ENCODE data around the gene PCSK7. TPM values are rescaled to one million over a fixed set of nuclear protein-coding genes. Genes with fewer than 3 reads are reported as not detected.
"Not testable (repeated sequence)": the region's sequence is repeated elsewhere in the genome, so short reads cannot be mapped to it uniquely, and the experiment has no call there.

The PCSK7 gene
- total RNA-seq, 1 donor from 2014 or later = 54.6 TPM

DNA sequence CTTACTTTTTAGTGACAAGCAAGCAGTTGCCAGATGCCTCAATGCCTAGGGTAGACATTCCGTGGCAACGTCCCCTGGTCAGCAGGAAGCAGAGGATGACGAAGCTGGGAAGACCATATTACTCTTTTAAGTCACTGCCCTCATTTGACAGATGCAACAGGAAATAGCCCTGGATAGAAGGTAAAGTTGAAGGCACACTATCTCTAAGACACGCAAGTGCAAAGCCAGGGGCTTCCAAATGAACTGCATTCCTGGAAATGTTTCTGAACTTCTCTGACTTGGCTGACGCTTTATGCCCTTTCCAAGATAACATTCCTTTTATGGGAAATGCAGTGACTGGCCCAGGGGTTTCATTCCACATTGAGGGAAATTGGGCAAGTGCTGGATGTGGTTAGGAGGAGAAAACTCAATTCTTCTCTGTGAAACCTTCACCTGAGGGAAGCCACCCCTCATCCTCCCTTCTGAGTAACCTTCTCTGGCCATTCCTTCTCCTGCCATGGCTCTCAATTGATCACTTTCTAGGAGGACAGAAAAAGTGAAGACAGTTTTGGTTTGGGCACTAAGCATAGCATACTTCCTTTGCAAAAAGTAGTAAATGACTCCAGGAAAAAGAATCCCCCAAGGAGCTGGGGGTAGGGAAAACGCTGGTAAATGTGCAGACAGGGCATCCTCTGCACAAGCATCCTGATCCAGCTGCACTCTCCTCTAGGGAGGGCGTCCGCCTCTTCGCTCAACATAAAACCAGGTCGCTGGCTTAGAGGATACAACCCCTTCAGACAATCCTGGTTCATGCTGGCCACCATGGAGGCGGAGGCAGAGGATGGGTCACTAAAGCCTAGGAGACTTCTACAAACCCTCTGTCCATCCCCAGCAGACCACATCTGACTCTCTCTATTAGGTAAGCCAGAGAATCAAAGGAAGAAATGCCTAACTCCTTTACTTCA is 14.5 kb downstream of the PCSK7 start:
- no peak overlapping the region for H3K4me3 Mint-ChIP-seq
- TF ChIP-seq, protein P1, sequence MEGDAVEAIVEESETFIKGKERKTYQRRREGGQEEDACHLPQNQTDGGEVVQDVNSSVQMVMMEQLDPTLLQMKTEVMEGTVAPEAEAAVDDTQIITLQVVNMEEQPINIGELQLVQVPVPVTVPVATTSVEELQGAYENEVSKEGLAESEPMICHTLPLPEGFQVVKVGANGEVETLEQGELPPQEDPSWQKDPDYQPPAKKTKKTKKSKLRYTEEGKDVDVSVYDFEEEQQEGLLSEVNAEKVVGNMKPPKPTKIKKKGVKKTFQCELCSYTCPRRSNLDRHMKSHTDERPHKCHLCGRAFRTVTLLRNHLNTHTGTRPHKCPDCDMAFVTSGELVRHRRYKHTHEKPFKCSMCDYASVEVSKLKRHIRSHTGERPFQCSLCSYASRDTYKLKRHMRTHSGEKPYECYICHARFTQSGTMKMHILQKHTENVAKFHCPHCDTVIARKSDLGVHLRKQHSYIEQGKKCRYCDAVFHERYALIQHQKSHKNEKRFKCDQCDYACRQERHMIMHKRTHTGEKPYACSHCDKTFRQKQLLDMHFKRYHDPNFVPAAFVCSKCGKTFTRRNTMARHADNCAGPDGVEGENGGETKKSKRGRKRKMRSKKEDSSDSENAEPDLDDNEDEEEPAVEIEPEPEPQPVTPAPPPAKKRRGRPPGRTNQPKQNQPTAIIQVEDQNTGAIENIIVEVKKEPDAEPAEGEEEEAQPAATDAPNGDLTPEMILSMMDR (conservative IDR thresholded peaks at IDR 0.05) = no peak
- peaks cover 11% of the 10 kb centered on the region for H3K4me1 Mint-ChIP-seq (ENCODE audit: unreplicated experiment)
- H3K36me3 Mint-ChIP-seq = peaks cover 20% of the 10 kb centered on the region
- no peak overlapping the region for H3K27ac Mint-ChIP-seq
- no peaks in the 10 kb centered on the region for H3K9me3 Mint-ChIP-seq
- DNase-seq (ENCODE audit: extremely low spot score, unreplicated experiment) = no peak
- H3K27me3 Mint-ChIP-seq = no peaks in the 10 kb centered on the region

DNA sequence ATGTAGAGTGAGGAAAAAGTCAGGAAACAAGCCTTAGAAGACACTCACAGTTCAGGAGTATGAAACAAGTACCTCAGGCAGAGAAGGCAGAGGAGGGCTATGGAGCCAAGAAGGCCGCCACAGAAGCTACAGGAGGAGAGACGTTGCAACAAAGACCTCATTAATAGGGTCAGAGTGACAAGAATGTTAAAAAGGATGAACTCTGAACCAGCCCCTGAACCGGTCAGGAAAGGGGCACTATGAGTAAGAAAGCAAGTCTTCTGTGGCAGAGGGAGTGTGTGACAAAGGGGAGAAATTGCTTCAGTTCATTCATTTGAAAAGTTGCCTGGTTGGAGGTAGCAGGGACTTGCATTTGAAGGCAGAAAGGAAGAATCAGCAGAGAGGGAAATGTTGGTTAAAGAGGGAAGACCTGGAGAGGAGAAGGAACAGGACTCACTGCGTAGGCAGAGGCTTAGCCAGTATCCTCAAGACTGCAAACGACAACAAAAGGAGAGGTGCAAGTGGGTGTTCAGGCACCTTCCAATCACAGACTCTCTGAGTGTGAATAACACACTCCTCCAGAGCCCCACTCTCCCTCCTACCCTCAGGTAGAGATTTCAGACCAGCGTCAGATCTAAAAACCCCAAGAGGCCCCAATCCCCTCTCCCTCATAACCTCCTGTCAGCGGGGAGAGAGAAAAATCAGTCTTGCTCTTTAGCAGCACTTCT is 17.3 kb downstream of the PCSK7 start:
- Mint-ChIP-seq H3K9me3 (no peaks in the 10 kb centered on the region), H3K36me3 (peaks cover 19% of the 10 kb centered on the region), H3K27ac (no peak overlapping the region), H3K4me1 (ENCODE audit: unreplicated experiment) (no peaks in the 10 kb centered on the region), H3K4me3 (no peak overlapping the region), H3K27me3 (no peaks in the 10 kb centered on the region)
- no peak for DNase-seq (ENCODE audit: extremely low spot score, unreplicated experiment)
- TF ChIP-seq, protein P1 (conservative IDR thresholded peaks at IDR 0.05) = no peak

DNA sequence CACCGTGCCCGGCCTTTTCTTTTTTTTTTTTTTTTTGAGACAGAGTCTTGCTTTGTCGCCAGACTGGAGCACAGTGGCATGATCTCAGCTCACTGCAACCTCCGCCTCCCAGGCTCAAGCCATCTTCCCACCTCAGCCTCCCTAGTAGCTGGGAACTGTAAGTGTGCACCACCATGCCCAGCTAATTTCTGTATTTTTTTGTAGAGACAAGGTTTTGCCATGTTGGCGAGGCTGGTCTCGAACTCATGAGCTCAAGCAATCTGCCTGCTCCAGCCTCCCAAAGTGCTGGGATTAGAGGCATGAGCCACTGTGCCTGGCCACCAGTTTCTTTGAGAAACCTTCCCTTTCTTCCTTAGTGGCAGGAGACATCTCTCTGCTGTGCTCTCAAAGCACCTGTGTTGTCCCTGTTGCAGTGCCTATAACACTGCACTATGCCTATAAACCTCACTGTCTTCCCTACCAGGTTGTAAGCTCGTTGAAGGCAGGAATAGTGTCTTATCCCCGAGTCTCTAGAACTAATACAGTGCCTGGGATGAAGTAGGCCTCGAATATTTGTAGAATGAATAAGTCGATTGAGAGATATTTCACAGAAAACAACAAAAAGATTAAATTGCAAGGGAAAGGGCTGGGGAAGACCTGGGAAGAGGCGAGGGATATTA is 19.0 kb downstream of the PCSK7 start:
- TF ChIP-seq, protein P1 (conservative IDR thresholded peaks at IDR 0.05) = no peak
- no peaks in the 10 kb centered on the region for H3K4me1 Mint-ChIP-seq (ENCODE audit: unreplicated experiment)
- no peaks in the 10 kb centered on the region for H3K27me3 Mint-ChIP-seq
- H3K36me3 Mint-ChIP-seq = peaks cover 19% of the 10 kb centered on the region
- no peaks in the 10 kb centered on the region for H3K9me3 Mint-ChIP-seq
- H3K4me3 Mint-ChIP-seq = no peak overlapping the region
- DNase-seq (ENCODE audit: extremely low spot score, unreplicated experiment) = no peak
- H3K27ac Mint-ChIP-seq = no peak overlapping the region

DNA sequence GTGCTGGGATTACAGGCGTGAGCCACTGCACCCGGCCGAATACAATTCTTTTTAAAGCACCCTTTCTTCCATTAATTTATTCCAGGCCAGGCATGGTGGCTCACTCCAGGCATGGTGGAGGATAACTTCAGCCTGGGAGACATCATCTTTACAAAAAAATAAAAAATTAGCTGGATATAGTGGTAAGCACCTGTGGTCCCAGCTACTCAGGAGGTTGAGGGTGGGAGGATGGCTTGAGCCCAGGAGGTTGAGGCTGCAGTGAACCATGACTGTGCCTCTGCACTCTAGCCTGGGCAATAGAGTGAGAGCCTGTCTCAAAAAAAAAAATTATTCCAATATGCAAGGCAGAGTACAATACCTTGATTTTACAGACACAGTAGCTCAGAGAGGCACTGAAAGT is 21.3 kb downstream of the PCSK7 start:
- DNase-seq (ENCODE audit: extremely low spot score, unreplicated experiment) = no peak
- Mint-ChIP-seq H3K9me3 (no peaks in the 10 kb centered on the region), H3K4me3 (no peak overlapping the region), H3K4me1 (ENCODE audit: unreplicated experiment) (no peaks in the 10 kb centered on the region), H3K27ac (no peak overlapping the region), H3K27me3 (no peaks in the 10 kb centered on the region), H3K36me3 (peaks cover 19% of the 10 kb centered on the region)
- TF ChIP-seq, protein P1 (conservative IDR thresholded peaks at IDR 0.05) = no peak

DNA sequence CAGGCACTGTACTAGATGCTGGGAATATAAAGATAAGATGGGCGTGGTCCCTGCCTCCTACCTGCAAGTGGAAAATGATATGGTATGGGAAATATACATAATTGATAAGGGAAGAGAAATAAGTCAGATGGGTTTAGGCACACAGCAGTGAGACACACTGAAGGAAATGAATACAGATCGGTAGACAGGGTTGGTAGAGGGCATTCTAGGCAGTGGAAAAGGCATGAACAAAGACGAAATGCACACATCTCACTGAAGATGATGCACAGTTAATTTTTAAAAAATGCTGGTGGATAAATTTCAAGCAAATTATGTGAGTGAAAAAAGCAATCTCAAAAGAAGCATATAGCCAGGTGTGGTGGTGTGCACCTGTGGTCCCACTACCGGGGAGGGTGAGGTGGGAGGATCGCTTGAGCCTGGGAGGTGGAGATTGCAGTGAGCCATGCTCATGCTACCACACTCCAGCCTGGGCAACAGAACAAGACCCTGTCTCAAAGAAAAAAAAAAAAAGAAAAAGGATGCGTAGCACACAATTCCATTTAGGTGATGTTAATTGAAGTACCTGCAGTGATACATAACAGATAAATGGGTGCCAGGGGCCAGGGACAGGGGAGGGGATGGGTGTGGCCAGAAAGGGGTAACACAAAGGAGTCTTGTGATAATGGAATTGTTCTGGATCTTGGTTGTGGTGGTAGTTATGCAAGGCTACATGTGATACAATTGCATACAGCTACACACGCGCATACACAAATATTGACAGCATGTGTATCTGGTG is 22.3 kb downstream of the PCSK7 start:
- not testable (repeated sequence) for H3K4me3 Mint-ChIP-seq; H3K4me1 Mint-ChIP-seq (ENCODE audit: unreplicated experiment); H3K27ac Mint-ChIP-seq; H3K27me3 Mint-ChIP-seq; H3K9me3 Mint-ChIP-seq; DNase-seq (ENCODE audit: extremely low spot score, unreplicated experiment)
- H3K36me3 Mint-ChIP-seq = peaks cover 24% of the 10 kb centered on the region

DNA sequence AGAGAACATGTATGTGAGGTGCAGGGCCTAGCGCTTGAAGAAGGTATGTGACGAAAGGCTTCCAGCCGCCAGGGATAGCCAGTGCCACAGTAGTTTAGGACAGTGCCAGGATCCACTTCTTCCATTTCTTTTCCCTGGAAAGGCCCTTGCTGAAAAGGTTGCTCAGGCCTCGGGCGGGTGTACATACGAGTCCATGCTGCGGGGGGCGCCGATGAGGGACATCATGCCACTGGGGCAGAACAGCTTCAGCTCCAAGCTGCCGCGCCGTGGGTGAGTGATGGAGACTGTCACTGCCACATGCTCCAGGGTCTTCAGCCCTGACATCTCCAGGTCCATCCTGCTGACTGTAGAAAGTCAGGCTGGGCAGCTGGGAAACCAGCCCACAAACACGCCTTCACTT is 23.2 kb downstream of the PCSK7 start:
- not testable (repeated sequence) for DNase-seq (ENCODE audit: extremely low spot score, unreplicated experiment); H3K9me3 Mint-ChIP-seq

DNA sequence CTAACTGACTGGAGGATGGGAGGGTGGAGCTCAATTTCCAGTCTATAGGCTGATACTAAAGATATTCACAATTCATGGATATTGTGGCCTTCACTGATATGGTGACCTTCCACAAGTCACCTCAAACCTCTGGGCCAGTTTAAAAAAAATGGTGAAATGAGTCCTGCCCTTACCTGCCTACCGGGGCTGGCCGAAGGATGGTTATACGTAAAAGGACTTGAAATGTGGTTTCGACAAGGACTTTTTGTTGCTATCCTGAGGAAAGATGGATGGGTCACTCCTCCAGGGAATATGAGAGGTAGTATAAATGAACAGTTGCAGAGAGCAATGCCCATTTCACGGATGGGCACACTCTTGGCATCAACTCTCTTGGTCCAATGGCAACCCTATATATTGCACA is 24.4 kb downstream of the PCSK7 start:
- not testable (repeated sequence) for H3K27me3 Mint-ChIP-seq; H3K9me3 Mint-ChIP-seq; H3K27ac Mint-ChIP-seq; H3K4me1 Mint-ChIP-seq (ENCODE audit: unreplicated experiment); H3K4me3 Mint-ChIP-seq; DNase-seq (ENCODE audit: extremely low spot score, unreplicated experiment)
- H3K36me3 Mint-ChIP-seq = peaks cover 17% of the 10 kb centered on the region

More for the DNA sequence above, 23.2 kb downstream of the PCSK7 start:
- not testable (repeated sequence) for H3K4me1 Mint-ChIP-seq (ENCODE audit: unreplicated experiment); H3K27me3 Mint-ChIP-seq; H3K27ac Mint-ChIP-seq; H3K4me3 Mint-ChIP-seq
- H3K36me3 Mint-ChIP-seq = peaks cover 23% of the 10 kb centered on the region

DNA sequence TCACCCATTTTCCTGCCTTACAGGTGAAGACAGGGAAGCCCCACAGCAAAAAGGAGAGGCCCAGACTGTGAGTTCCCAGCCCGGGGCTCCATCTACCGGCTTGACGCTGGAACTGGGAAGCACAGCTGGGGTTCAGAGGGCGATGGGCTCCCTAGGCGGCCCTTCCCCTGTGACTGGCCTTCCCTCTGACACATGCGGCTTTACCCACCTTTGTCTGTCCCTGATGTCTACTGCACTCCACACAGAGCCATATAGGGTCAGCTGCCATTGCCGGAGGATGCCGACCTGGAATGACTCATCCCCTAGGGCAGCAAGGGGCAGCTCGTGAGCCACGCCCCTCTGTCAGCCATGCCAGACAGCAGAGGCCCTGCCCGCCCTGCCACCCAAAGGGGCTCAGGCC is 25.0 kb downstream of the PCSK7 start:
- H3K9me3 Mint-ChIP-seq; H3K4me3 Mint-ChIP-seq; H3K27me3 Mint-ChIP-seq; H3K4me1 Mint-ChIP-seq (ENCODE audit: unreplicated experiment); DNase-seq (ENCODE audit: extremely low spot score, unreplicated experiment); H3K27ac Mint-ChIP-seq: not testable (repeated sequence)
- peaks cover 17% of the 10 kb centered on the region for H3K36me3 Mint-ChIP-seq

DNA sequence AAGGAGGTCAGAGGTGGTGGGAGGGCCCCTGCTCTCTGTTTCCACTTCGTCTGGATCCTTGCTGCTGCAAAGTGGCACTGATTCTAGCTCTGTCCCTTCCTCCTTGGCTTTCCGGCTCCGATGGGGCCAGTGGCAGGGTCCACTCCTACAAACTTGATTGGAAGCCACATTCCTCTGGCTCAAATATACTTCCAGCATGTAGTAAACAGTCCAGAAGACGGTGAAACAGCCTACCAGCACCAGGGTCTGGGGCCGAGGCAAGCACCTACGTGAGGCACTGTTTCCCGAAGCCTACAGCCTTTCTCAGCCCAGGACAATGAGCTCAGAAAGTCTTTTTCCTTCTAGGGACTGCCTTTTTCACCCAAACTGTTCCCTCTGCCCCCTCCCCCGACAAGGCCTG is 25.8 kb downstream of the PCSK7 start:
- H3K36me3 Mint-ChIP-seq = peaks cover 11% of the 10 kb centered on the region
- DNase-seq (ENCODE audit: extremely low spot score, unreplicated experiment); H3K4me3 Mint-ChIP-seq; H3K4me1 Mint-ChIP-seq (ENCODE audit: unreplicated experiment); H3K9me3 Mint-ChIP-seq; H3K27me3 Mint-ChIP-seq; H3K27ac Mint-ChIP-seq: not testable (repeated sequence)
